Upper lobe of left lung (tissue), 4 donors: ENCODE results near the gene MTG1.

Source experiments
- EP300 ChIP-seq, 4 donors: sonication (generic); formaldehyde crosslinking; IDR thresholded peaks; one replicate each; pipeline ENCODE4 v1.5.1; 2017; ENCODE audit warnings: antibody characterized with exemption in 4 of 4, control low read depth in 2 of 4
- TF ChIP-seq, protein P1 (sequence below), 6 experiments: fragments of 450-650 bp in 4 of 6; fragments of 200-600 bp in 2 of 6; sonication (generic) in 2 of 6; IDR thresholded peaks; one replicate each; pipeline ENCODE4 v1.5.1; 2016 to 2019; ENCODE audit warnings: antibody characterized with exemption in 6 of 6

DNA sequence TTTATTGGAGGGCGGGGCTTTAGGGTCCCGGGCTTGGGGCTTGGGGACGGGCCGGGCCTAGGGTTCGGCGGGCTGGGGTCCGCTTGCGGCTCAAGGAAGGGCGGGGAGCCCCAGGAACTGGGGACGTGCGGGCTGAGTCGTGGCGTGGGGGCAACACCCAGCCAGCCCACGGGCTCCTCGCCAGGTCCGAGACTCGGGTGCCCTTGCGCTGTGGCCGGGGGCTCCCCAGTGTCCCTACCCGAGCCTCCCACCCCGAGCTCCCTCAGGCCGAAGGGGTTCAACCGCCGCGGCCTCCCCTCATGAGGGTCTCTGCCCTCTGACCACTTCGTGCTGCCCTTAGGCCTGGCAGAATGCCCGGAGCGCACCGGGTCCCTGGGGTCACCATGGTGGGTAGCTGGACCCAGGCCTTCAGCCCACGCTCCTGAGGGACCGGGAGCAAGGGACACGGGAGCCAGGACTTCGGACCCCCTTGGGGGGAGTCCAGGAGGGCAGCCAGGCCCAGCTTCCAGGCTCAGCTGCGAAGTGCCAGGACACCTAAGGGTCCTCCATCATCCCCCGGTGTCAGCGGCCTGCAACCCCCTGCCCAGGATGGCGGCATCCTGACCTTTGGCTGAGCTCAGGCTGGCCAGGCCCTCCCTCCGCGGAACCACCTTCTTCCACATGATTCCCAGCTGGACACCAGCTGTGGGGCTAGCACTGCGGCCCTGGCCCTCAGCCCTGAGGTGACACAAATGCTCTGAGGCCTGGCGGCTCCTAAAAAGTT lies 35.6 kb upstream of the MTG1 start:
- TF ChIP-seq, protein P1, sequence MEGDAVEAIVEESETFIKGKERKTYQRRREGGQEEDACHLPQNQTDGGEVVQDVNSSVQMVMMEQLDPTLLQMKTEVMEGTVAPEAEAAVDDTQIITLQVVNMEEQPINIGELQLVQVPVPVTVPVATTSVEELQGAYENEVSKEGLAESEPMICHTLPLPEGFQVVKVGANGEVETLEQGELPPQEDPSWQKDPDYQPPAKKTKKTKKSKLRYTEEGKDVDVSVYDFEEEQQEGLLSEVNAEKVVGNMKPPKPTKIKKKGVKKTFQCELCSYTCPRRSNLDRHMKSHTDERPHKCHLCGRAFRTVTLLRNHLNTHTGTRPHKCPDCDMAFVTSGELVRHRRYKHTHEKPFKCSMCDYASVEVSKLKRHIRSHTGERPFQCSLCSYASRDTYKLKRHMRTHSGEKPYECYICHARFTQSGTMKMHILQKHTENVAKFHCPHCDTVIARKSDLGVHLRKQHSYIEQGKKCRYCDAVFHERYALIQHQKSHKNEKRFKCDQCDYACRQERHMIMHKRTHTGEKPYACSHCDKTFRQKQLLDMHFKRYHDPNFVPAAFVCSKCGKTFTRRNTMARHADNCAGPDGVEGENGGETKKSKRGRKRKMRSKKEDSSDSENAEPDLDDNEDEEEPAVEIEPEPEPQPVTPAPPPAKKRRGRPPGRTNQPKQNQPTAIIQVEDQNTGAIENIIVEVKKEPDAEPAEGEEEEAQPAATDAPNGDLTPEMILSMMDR (IDR thresholded peaks at IDR 0.05) = no peak
- TF ChIP-seq EP300 (IDR thresholded peaks at IDR 0.05) = no peak
